Liver (tissue), 9 donors: Measurements from ENCODE around the gene TSSC4. TPM values are rescaled to one million over a fixed set of nuclear protein-coding genes. Genes with fewer than 3 reads are reported as not detected.

Source experiments
- DNase-seq: peaks from one replicate; pipeline ENCODE4 v3.0.0-alpha.2; 2017; ENCODE audit warnings: low spot score
- H3K27ac ChIP-seq, 2 donors: one replicate each; pipeline ENCODE4 v1.7.0; 2013; ENCODE audit warnings: inconsistent platforms in 2 of 2, low read length in 2 of 2, control low read depth in 1 of 2, low read depth in 1 of 2, mild to moderate bottlenecking in 1 of 2
- H3K27me3 ChIP-seq, 4 donors: one replicate each; pipeline versions ENCODE4 v1.6.1 to v1.7.0; 2013; ENCODE audit warnings: low read length in 3 of 4, inconsistent platforms in 1 of 4, mild to moderate bottlenecking in 1 of 4, moderate library complexity in 1 of 4; ENCODE audit not compliant: control insufficient read depth in 4 of 4, insufficient read depth in 4 of 4
- H3K36me3 ChIP-seq, 4 donors: one replicate each; pipeline versions ENCODE4 v1.6.1 to v1.7.0; 2013; ENCODE audit warnings: low read length in 3 of 4, mild to moderate bottlenecking in 3 of 4, low read depth in 1 of 4, moderate library complexity in 1 of 4; ENCODE audit not compliant: control insufficient read depth in 4 of 4, insufficient read depth in 3 of 4
- H3K4me1 ChIP-seq, 4 donors: one replicate each; pipeline versions ENCODE4 v1.6.1 to v1.7.0; 2013; ENCODE audit warnings: low read length in 3 of 4, mild to moderate bottlenecking in 3 of 4, moderate library complexity in 1 of 4; ENCODE audit not compliant: control insufficient read depth in 4 of 4, insufficient read depth in 4 of 4
- H3K4me3 ChIP-seq, 3 donors: one replicate each; pipeline versions ENCODE4 v1.6.1 to v1.7.0; 2013; ENCODE audit warnings: low read length in 3 of 3, control low read depth in 1 of 3, low read depth in 1 of 3, mild to moderate bottlenecking in 1 of 3
- H3K9ac ChIP-seq, 2 donors: one replicate each; pipeline ENCODE4 v1.7.0; 2013; ENCODE audit warnings: low read length in 2 of 2, mild to moderate bottlenecking in 2 of 2, moderate library complexity in 2 of 2, control low read depth in 1 of 2, low read depth in 1 of 2
- H3K9me3 ChIP-seq, 4 donors: one replicate each; pipeline versions ENCODE4 v1.6.1 to v1.7.0; 2013; ENCODE audit warnings: low read length in 3 of 4; ENCODE audit not compliant: control insufficient read depth in 4 of 4
- JUND ChIP-seq, 2 donors: IDR thresholded peaks; 2 replicates each; pipeline ENCODE4 v1.6.1; 2016; ENCODE audit warnings: antibody characterized with exemption in 2 of 2
- RXRA ChIP-seq, 2 donors: IDR thresholded peaks; 2 replicates each; pipeline ENCODE4 v1.6.1; 2017 to 2018; ENCODE audit warnings: antibody characterized with exemption in 2 of 2, mild to moderate bottlenecking in 1 of 2
- SP1 ChIP-seq: IDR thresholded peaks from 2 replicates; pipeline ENCODE4 v1.6.1; 2018; ENCODE audit warnings: antibody characterized with exemption, mild to moderate bottlenecking
- YY1 ChIP-seq: IDR thresholded peaks from 2 replicates; pipeline ENCODE4 v1.6.1; 2016; ENCODE audit warnings: antibody characterized with exemption, mild to moderate bottlenecking
- WGBS: extraction: QIAGEN DNeasy Blood & Tissue Kit; methylation state at CpG from one replicate; pipeline ENCODE4 v1.1.7; 2013; 5-methylcytosine and 5-hydroxymethylcytosine counted together
- polyA plus RNA-seq, 2 donors: library from polyadenylated mRNA; stranded (reverse) in 1 of 2; unstranded in 1 of 2; fragments of 200-250 nt in 1 of 2; fragments of >200 nt in 1 of 2; fragmentation: Nextera tagmentation in 1 of 2; extraction: Ambion mirVana in 1 of 2; gene quantifications; one replicate each; pipeline versions ENCODE4 v1.2.1 to v1.2.3, GENCODE V29; 2013 to 2015
- total RNA-seq, 2 donors: library from RNA; depleted of rRNA; stranded (reverse); fragments of >200 nt; gene quantifications; one replicate each; pipeline ENCODE4 v1.2.3, GENCODE V29; 2014
- TF ChIP-seq, protein P1 (sequence below): IDR thresholded peaks from 2 replicates; pipeline ENCODE4 v1.6.1; 2016; ENCODE audit warnings: antibody characterized with exemption
- TF ChIP-seq, protein P2 (sequence below): IDR thresholded peaks from 2 replicates; pipeline ENCODE4 v1.6.1; 2016; ENCODE audit warnings: antibody characterized with exemption
- TF ChIP-seq, protein P3 (sequence below): IDR thresholded peaks from 2 replicates; pipeline ENCODE4 v1.6.1; 2016; ENCODE audit warnings: antibody characterized with exemption
- TF ChIP-seq, protein P4 (sequence below): fragments of 150-350 bp; IDR thresholded peaks from 2 replicates; pipeline ENCODE4 v1.5.1; 2017; ENCODE audit warnings: improper control_type of control experiment, low read depth, low read length; ENCODE audit not compliant: missing input control
- TF ChIP-seq, protein P5 (sequence below): IDR thresholded peaks from 2 replicates; pipeline ENCODE4 v1.6.1; 2016; ENCODE audit warnings: antibody characterized with exemption, mild to moderate bottlenecking
- donor health status: healthy.
- donor health status: healthy.
- donor health status: healthy.
- donor health status: healthy.
- donor health status: healthy.

The TSSC4 gene
- total and polyA plus RNA-seq, 4 donors = 15.8 to 19.1 (median 17.6) TPM

DNA sequence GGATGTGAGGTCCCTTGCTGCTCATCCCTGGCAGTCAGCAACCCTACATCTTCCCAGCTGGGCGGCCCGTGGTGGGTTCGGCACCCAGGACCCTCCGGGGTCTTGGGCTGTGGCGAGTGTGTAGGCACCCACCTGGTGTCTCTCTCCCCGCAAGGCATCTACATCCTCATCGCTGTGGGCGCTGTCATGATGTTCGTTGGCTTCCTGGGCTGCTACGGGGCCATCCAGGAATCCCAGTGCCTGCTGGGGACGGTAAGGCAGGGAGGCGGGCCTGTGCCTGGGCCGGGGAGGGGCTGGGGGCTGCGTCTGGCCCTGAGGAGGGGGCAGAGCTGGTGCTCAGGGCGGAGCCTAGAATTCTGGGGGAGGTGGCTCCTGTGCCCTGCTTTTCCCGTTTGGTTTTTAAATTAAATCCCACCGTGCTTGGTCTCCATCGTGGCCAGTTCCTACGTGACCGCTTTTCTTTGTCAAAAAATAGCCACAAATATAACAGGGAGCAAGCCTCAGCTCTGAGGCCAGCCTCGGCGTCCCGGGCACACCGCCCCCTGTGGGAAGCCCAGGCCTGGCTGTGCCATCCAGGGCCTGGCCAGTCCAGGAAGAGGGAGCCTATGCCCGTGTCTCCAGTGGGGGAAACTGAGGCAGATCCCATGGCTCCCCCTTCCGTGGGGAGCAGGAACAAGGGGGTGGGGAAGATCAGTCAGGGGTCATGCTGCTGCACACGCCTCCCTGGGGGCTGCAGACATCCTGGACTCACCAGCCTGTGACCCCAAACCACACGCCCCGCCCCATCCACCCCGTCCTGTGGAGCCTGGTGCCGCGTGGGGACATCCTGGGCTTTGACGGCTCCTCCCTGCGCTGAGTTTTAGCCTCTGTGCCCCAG lies 6.4 kb upstream of the TSSC4 start (continued):
- TF ChIP-seq SP1 (no peak), JUND (IDR thresholded peaks at IDR 0.05) (no peak), RXRA (IDR thresholded peaks at IDR 0.05) (no peak)
- TF ChIP-seq, protein P1, sequence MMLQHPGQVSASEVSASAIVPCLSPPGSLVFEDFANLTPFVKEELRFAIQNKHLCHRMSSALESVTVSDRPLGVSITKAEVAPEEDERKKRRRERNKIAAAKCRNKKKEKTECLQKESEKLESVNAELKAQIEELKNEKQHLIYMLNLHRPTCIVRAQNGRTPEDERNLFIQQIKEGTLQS = no peak
- TF ChIP-seq, protein P2, sequence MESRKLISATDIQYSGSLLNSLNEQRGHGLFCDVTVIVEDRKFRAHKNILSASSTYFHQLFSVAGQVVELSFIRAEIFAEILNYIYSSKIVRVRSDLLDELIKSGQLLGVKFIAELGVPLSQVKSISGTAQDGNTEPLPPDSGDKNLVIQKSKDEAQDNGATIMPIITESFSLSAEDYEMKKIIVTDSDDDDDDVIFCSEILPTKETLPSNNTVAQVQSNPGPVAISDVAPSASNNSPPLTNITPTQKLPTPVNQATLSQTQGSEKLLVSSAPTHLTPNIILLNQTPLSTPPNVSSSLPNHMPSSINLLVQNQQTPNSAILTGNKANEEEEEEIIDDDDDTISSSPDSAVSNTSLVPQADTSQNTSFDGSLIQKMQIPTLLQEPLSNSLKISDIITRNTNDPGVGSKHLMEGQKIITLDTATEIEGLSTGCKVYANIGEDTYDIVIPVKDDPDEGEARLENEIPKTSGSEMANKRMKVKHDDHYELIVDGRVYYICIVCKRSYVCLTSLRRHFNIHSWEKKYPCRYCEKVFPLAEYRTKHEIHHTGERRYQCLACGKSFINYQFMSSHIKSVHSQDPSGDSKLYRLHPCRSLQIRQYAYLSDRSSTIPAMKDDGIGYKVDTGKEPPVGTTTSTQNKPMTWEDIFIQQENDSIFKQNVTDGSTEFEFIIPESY = no peak
- TF ChIP-seq, protein P3, sequence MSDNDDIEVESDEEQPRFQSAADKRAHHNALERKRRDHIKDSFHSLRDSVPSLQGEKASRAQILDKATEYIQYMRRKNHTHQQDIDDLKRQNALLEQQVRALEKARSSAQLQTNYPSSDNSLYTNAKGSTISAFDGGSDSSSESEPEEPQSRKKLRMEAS = no peak

DNA sequence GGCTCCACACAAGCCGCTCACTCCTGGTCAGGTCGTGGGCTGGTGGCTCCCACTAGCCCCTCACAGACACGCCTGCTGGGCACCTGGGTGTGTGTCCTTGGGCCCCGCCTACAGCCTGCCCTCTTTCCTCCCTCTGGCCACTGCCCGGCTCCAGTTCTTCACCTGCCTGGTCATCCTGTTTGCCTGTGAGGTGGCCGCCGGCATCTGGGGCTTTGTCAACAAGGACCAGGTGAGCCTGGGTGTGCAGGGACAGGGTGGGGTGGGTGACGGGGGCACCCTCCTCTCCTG lies 5.8 kb upstream of the TSSC4 start:
- peaks cover 14 to 56% (median 26%) of the 10 kb centered on the region in 4 donors for H3K36me3 ChIP-seq
- H3K27me3 ChIP-seq = no peaks in the 10 kb centered on the region
- H3K9me3 ChIP-seq = no peaks in the 10 kb centered on the region
- H3K4me3 ChIP-seq = no peak overlapping the region
- DNase-seq = no peak
- WGBS = 85% methylated on average over 8 of the region's 8 CpGs
- TF ChIP-seq YY1 = no peak
- TF ChIP-seq, protein P2 = no peak
- TF ChIP-seq, protein P4, sequence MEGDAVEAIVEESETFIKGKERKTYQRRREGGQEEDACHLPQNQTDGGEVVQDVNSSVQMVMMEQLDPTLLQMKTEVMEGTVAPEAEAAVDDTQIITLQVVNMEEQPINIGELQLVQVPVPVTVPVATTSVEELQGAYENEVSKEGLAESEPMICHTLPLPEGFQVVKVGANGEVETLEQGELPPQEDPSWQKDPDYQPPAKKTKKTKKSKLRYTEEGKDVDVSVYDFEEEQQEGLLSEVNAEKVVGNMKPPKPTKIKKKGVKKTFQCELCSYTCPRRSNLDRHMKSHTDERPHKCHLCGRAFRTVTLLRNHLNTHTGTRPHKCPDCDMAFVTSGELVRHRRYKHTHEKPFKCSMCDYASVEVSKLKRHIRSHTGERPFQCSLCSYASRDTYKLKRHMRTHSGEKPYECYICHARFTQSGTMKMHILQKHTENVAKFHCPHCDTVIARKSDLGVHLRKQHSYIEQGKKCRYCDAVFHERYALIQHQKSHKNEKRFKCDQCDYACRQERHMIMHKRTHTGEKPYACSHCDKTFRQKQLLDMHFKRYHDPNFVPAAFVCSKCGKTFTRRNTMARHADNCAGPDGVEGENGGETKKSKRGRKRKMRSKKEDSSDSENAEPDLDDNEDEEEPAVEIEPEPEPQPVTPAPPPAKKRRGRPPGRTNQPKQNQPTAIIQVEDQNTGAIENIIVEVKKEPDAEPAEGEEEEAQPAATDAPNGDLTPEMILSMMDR = no peak
- TF ChIP-seq, protein P5, sequence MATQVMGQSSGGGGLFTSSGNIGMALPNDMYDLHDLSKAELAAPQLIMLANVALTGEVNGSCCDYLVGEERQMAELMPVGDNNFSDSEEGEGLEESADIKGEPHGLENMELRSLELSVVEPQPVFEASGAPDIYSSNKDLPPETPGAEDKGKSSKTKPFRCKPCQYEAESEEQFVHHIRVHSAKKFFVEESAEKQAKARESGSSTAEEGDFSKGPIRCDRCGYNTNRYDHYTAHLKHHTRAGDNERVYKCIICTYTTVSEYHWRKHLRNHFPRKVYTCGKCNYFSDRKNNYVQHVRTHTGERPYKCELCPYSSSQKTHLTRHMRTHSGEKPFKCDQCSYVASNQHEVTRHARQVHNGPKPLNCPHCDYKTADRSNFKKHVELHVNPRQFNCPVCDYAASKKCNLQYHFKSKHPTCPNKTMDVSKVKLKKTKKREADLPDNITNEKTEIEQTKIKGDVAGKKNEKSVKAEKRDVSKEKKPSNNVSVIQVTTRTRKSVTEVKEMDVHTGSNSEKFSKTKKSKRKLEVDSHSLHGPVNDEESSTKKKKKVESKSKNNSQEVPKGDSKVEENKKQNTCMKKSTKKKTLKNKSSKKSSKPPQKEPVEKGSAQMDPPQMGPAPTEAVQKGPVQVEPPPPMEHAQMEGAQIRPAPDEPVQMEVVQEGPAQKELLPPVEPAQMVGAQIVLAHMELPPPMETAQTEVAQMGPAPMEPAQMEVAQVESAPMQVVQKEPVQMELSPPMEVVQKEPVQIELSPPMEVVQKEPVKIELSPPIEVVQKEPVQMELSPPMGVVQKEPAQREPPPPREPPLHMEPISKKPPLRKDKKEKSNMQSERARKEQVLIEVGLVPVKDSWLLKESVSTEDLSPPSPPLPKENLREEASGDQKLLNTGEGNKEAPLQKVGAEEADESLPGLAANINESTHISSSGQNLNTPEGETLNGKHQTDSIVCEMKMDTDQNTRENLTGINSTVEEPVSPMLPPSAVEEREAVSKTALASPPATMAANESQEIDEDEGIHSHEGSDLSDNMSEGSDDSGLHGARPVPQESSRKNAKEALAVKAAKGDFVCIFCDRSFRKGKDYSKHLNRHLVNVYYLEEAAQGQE = no peak
- H3K27ac ChIP-seq = no peak overlapping the region
- peaks cover 1 to 77% (median 45%) of the 10 kb centered on the region in 4 donors for H3K4me1 ChIP-seq
- no peak overlapping the region for H3K9ac ChIP-seq
